GM18517 (cell line): ENCODE results near the gene POLA1.

ENCODE experiments used
- ATAC-seq: cut with Tn5 transposase; IDR thresholded peaks from one replicate; pipeline ENCODE4 v1.9.1; 2021; ENCODE audit warnings: mild to moderate bottlenecking, moderate library complexity; ENCODE audit not compliant: unreplicated experiment

The POLA1 gene

GRCh38 chrX:24876530-24877287 is 183.0 kb downstream of the POLA1 start:
- no peak for ATAC-seq

GRCh38 chrX:24877288-24877664 is 183.6 kb downstream of the POLA1 start:
- no peak for ATAC-seq

GRCh38 chrX:24877854-24878650 is 184.3 kb downstream of the POLA1 start:
- ATAC-seq: no peak

DNA sequence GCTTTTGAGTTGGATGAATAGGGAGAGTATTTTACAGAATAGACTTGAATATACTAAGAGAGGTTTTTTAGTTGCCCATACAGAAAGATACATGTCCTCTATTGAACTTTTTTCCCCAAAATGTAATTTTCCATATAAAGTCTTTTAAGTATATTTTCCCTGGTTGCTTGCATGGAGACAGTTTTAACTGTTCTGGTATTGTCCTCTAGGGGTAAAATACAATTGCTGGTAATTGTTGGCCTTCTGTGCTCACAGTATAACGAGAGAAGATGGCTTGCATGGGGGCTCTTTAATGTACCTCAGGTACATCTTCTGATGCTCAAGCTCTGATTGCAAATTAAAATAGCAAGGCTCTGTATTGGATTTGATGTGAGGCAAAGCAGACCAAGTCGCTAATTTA is 186.0 kb downstream of the POLA1 start:
- ATAC-seq: no peak

DNA sequence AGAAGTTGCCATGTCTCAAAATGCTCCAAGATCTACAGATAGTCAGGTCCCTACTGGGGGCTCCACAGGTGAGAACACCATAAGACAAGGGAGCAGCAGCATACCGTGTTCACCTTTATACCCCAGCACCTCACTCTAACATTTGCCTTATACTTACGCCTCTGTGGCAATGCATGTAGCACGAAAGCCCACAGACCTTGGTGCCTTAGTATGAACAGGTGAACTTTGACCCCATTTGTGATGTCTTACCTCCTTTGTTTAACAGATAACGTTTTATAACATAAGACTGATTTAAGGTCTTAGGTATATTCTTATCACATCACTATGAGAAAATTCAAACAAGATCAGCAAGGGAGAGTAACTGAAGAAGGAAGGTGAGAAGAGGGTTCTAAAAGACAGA is 193.2 kb downstream of the POLA1 start:
- no peak for ATAC-seq

- no peak for ATAC-seq
These were observed 197.0 kb downstream of the POLA1 start for GRCh38 chrX:24890677-24891076.

GRCh38 chrX:24899391-24899790 is 205.7 kb downstream of the POLA1 start:
- ATAC-seq: no peak

GRCh38 chrX:24900234-24900633 is 206.5 kb downstream of the POLA1 start:
- ATAC-seq: no peak

GRCh38 chrX:24902806-24903205 is 209.1 kb downstream of the POLA1 start:
- ATAC-seq: no peak

- ATAC-seq: no peak
These were observed 225.0 kb downstream of the POLA1 start for GRCh38 chrX:24918715-24919114.

DNA sequence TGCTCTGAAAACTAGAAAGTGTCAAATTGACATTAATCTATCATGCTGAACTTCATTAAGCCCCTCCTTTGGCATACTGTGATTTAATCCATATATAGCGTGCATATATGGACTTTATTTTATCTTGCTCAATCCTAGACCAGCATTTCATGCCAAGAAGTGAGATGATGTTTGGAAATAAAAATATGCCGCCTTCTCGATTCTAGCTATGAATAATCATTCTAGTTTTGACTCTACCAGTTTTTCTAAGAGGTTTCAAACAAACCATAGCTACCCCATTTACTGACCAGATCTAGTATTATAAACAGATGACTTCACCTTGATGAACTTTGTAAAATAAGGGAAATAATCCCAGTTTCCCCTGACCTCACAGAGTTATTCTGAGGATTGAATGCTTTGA is 227.1 kb downstream of the POLA1 start:
- ATAC-seq: peak; percentile 83

DNA sequence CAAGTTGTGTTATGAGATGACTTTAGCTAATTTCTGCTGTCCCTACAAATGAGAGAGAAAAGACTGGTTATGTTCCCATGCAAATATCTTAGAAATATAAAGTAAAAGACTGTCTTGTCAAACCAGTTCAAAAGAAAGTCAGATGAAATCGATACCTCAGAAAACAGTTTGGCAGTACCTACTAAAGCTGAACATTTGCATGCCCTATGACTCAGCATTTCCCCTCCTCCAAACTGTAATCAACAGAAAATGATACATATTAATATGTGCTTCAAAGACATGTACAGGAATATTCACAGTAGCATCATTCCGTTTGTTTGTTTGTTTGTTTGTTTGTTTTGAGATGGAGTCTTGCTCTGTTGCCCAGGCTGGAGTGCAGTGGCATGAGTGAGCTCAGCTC is 231.7 kb downstream of the POLA1 start:
- ATAC-seq: no peak

- no peak for ATAC-seq
These were observed 233.7 kb downstream of the POLA1 start for GRCh38 chrX:24927372-24927771.

DNA sequence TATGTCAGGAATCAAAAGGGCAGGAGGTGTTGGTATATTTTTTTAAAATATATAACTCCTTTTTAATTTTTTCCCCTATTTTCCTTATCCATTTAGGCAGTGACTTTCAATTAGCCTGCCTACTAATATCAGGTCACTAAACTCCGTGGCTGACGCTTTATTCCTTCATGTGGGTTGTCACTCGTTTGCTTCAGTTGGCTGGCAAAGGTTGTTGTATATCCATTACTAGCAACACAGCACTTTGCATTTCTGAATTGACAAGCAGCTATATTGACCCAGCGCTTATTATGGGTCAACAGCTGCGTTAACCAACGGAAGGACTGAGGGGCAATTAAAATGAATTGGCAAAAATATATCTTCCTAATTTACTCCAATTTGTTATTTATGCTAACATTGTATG is 234.4 kb downstream of the POLA1 start:
- ATAC-seq: no peak

DNA sequence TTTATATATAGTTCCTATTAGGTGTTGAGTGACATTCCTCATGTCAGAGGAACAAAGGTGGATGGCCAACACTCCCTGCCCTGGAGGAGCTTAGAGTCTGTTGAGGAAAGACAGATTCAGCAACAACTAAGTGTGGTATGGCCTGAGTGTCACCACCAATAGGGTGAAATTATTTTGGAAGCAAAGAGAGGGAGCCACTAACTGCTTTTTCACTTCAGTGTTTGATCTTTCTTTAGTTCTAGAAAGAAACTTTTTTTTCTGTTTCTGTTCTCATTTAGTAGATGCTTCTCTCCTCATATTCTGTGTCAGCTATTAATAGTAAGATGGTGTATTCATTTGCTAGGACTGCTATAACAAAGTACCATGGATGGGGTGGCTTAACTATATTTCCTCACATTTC is 240.6 kb downstream of the POLA1 start:
- ATAC-seq: no peak

GRCh38 chrX:24945009-24945408 is 251.3 kb downstream of the POLA1 start:
- ATAC-seq: no peak

DNA sequence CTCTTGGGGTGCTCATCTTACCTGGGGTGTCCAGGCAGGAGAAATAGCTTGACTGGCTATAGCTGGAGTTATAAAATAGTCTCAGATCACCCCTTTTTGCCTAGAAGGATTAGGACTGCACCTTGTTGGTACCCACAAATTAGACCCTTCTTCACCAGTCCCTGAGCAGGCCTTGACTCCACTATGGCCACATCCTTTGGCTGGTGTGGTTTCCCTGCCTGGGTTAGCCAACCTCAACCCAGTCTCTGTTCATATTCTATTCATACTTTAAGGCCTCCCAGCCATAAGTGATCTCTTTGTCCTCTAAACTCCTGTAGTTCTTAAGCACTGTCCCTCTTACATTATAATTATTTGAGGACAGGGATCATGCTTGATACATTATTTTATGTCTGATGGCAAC is 252.7 kb downstream of the POLA1 start:
- ATAC-seq: no peak

DNA sequence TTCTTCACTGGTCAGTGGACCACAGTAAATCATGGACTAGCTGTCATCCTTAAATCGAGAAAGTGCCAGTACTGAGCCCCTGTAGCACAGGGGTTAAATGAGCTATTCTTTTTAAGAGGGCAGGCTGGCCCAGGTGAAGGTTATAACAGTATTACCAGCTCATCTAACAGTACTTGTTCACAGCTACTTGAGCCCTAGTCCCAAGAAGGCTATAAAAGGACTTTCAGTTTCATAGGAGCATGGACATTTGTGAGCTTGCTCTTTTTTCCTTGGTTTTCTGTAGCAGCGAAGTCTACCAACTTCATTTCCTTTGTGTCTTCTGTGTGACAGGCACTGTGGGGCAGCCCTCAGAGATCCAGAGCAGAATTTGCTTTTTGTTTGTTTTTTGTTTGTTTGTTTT is 261.0 kb downstream of the POLA1 start:
- no peak for ATAC-seq

DNA sequence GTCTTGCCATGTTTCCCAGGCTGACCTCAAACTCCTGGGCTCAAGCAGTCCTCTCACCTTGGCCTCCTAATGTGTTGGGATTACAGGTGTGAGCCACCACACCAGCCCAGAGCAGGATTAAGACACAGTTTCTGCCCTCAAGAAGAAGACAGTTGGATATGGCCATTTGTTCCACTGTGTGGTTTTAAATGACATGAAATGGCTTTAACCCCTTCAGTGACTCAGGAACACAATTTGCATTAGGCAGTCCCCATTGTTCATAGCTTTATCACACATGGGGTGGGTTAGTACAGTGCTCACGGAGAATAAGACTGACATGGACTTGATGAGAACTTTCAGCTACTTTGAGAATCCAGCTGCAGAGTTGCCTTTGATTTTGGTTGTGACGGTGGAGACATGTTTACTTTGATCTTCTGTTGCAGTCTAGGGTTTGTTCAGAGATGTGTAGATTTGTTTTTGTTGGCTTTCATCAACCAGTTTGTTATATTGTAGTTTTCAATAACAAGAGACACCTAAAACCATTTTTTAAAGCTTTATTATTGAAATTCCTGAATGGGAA is 261.7 kb downstream of the POLA1 start:
- no peak for ATAC-seq

DNA sequence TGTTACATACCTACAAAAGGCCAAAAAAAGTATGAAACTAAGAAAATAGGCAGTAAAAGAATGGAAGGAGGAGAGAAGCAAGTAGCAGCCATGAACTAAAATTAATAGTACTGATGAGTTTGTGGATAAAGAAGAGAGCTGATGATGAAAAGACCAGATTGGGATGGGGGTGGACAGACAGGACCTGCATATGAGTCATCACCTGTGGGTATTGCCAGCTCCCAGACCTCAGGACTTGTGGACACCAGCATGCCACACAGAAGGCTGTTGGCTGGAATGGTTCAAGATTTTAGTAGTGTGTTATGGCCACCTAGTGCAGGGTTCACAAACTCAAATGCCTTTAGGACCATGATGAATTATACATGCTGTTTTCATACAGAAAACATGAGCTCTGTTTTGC is 263.1 kb downstream of the POLA1 start:
- ATAC-seq: no peak

DNA sequence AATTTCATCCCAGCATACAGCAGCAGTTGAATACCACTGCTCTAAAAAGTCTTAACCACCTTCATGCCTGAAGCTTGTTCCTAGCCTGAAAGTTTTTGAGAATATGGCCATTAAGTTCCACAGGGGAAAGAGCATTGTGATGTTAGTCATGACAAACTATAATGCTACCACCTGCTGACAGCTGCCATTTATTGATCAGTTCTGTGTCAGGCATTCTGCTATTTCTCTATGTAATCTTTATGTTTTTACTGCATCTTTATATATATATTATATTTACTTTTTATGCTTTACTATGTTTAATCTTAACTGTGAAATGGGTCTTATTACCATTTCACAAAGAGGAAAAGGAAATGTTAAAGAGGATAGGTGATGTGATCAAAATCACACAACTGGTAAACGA is 268.1 kb downstream of the POLA1 start:
- ATAC-seq: no peak

- no peak for ATAC-seq
These were observed 270.1 kb downstream of the POLA1 start for GRCh38 chrX:24963823-24964222.
